Natural killer cell (primary cell): ENCODE results near the gene FRMD6. TPM values are rescaled to one million over a fixed set of nuclear protein-coding genes. Genes with fewer than 3 reads are reported as not detected.

ENCODE experiments used
- ATAC-seq, 3 donors: fragments of 150-1000 bp in 2 of 3; fragments of 200-7000 bp in 1 of 3; cut with Tn5 transposase; 1 replicate in 1 of 3; 2 replicates in 2 of 3; pipeline ENCODE4 v1.10.0; 2021; ENCODE audit warnings: mild to moderate bottlenecking in 2 of 3, moderate library complexity in 2 of 3
- DNase-seq, 2 donors: peaks; one replicate each; pipeline versions ENCODE4 v3.0.0 to v3.0.0-alpha.2; 2013 to 2021; ENCODE audit warnings: mixed read lengths in 1 of 2
- H3K27ac ChIP-seq: one replicate; pipeline ENCODE4 v1.5.1; 2013; ENCODE audit warnings: mild to moderate bottlenecking, low read length
- H3K27me3 ChIP-seq: one replicate; pipeline ENCODE4 v1.6.1; 2013; ENCODE audit warnings: low read length; ENCODE audit not compliant: control insufficient read depth, insufficient read depth
- H3K36me3 ChIP-seq: one replicate; pipeline ENCODE4 v1.6.1; 2013; ENCODE audit warnings: low read length; ENCODE audit not compliant: control insufficient read depth, insufficient read depth
- H3K4me1 ChIP-seq: one replicate; pipeline ENCODE4 v1.6.1; 2013; ENCODE audit warnings: low read length; ENCODE audit not compliant: control insufficient read depth, insufficient read depth
- H3K4me3 ChIP-seq: one replicate; pipeline ENCODE4 v1.5.1; 2013; ENCODE audit warnings: low read length
- H3K9me3 ChIP-seq: one replicate; pipeline ENCODE4 v1.6.1; 2013; ENCODE audit warnings: low read length; ENCODE audit not compliant: control insufficient read depth, insufficient read depth
- H3K27ac Mint-ChIP-seq, 2 donors: one replicate each; pipeline ENCODE4 v1.8.0; 2022; ENCODE audit warnings: mild to moderate bottlenecking in 2 of 2, mixed read lengths in 2 of 2, moderate library complexity in 1 of 2
- H3K27me3 Mint-ChIP-seq, 2 donors: one replicate each; pipeline ENCODE4 v1.8.0; 2022; ENCODE audit warnings: low read depth in 2 of 2, mixed read lengths in 2 of 2
- H3K36me3 Mint-ChIP-seq: one replicate; pipeline ENCODE4 v1.8.0; 2022; ENCODE audit warnings: mixed read lengths
- H3K4me1 Mint-ChIP-seq, 2 donors: one replicate each; pipeline ENCODE4 v1.8.0; 2022; ENCODE audit warnings: mixed read lengths in 2 of 2
- H3K4me3 Mint-ChIP-seq: one replicate; pipeline ENCODE4 v1.8.0; 2022; ENCODE audit warnings: mild to moderate bottlenecking, moderate library complexity, mixed read lengths
- H3K9me3 Mint-ChIP-seq, 2 donors: one replicate each; pipeline ENCODE4 v1.8.0; 2022; ENCODE audit warnings: mixed read lengths in 2 of 2
- CTCF ChIP-seq: fragments of 200-600 bp; IDR thresholded peaks from one replicate; pipeline ENCODE4 v1.8.0; 2022; ENCODE audit warnings: antibody characterized with exemption
- WGBS: methylation state at CpG from one replicate; pipeline ENCODE4 v1.1.7; 2013; ENCODE audit warnings: missing lambda C conversion rate; ENCODE audit not compliant: insufficient coverage; 5-methylcytosine and 5-hydroxymethylcytosine counted together
- intact Hi-C: fragments of 100-400 bp; cut with micrococcal nuclease; formaldehyde crosslinking; loops from one replicate; pipeline ENCODE4 v1.14.2; 2022
- total RNA-seq, 4 donors: library from RNA; stranded (reverse); fragments of 120-200 nt in 1 of 4; gene quantifications; one replicate each; pipeline versions ENCODE4 v1.2.3 to v1.2.4, GENCODE V29; 2013 to 2022

The FRMD6 gene
- total RNA-seq, 3 donors from 2014 or later (not counting 1 experiment from before 2014, with no cell fraction given) = 1.5 to 3.8 (median 2.3) TPM

- intact Hi-C loops = no loop called here
These were observed 3.4 kb upstream of the FRMD6 start for GRCh38 chr14:51648296-51648695.

GRCh38 chr14:51650716-51651387, 858 bp upstream of the FRMD6 start:
- Mint-ChIP-seq H3K36me3 (no peaks in the 10 kb centered on the region), H3K4me1 (peaks cover 12 to 13% of the 10 kb centered on the region in 2 donors), H3K27me3 (peaks cover 13 to 36% of the 10 kb centered on the region in 2 donors), H3K9me3 (no peaks in the 10 kb centered on the region), H3K27ac (peak overlapping the region; percentile 31 to 73), H3K4me3 (peak overlapping the region; percentile 79)
- no peak for TF ChIP-seq CTCF
- WGBS = 11% methylated on average over 30 of the region's 30 CpGs
- DNase-seq (peak in 1 of 2 donors; percentile 17), ATAC-seq (no peak)
- Histone ChIP-seq H3K27ac (peak overlapping the region; percentile 92), H3K4me3 (peak overlapping the region; percentile 98), H3K36me3 (no peaks in the 10 kb centered on the region), H3K9me3 (no peaks in the 10 kb centered on the region), H3K27me3 (peaks cover 32% of the 10 kb centered on the region), H3K4me1 (peaks cover 17% of the 10 kb centered on the region)
- intact Hi-C loops = loop anchor here (1.0 to 10.0 kb wide), 3 partner anchors 55 to 334 kb away; partner anchors contain the start of gene RTRAF

More at GRCh38 chr14:51648296-51648695, 3.4 kb upstream of the FRMD6 start:
- Mint-ChIP-seq H3K4me3 (no peak overlapping the region), H3K27ac (no peak overlapping the region), H3K36me3 (no peaks in the 10 kb centered on the region), H3K9me3 (no peaks in the 10 kb centered on the region), H3K4me1 (peaks cover 9 to 10% of the 10 kb centered on the region in 2 donors), H3K27me3 (peaks cover 2 to 18% of the 10 kb centered on the region in 2 donors)
- DNase-seq (no peak), ATAC-seq (no peak)
- 93% methylated on average over 2 of the region's 2 CpGs for WGBS
- H3K4me3 ChIP-seq = no peak overlapping the region
- H3K4me1 ChIP-seq = peaks cover 17% of the 10 kb centered on the region
- H3K36me3 ChIP-seq = no peaks in the 10 kb centered on the region
- peaks cover 7% of the 10 kb centered on the region for H3K27me3 ChIP-seq
- no peaks in the 10 kb centered on the region for H3K9me3 ChIP-seq
- H3K27ac ChIP-seq = no peak overlapping the region
- TF ChIP-seq CTCF = no peak

- Histone ChIP-seq H3K4me1 (peaks cover 17% of the 10 kb centered on the region), H3K36me3 (no peaks in the 10 kb centered on the region), H3K27me3 (peaks cover 43% of the 10 kb centered on the region), H3K27ac (no peak overlapping the region), H3K4me3 (peak overlapping the region; percentile 53), H3K9me3 (no peaks in the 10 kb centered on the region)
- H3K4me1 Mint-ChIP-seq = peaks cover 12 to 13% of the 10 kb centered on the region in 2 donors
- WGBS = under 1% methylated on average over 75 of the region's 75 CpGs
- no peaks in the 10 kb centered on the region for H3K36me3 Mint-ChIP-seq
- peak overlapping the region; percentile 82 for H3K4me3 Mint-ChIP-seq
- peak; percentile 32 to 42 (median 41) for ATAC-seq
- no peaks in the 10 kb centered on the region for H3K9me3 Mint-ChIP-seq
- peak overlapping the region in 1 of 2 donors; percentile 73 for H3K27ac Mint-ChIP-seq
- H3K27me3 Mint-ChIP-seq = peaks cover 21 to 32% of the 10 kb centered on the region in 2 donors
- peak; percentile 37 for TF ChIP-seq CTCF
- intact Hi-C loops = loop anchor here (5.0 to 10.0 kb wide), 2 partner anchors 95 to 332 kb away; partner anchors contain the start of gene RTRAF
- DNase-seq = peak in 1 of 2 donors; percentile 41
These were observed 713 bp downstream of the FRMD6 start for GRCh38 chr14:51652168-51653078.
